CD14-positive monocyte (primary cell): Measurements from ENCODE around the gene LRRC61. TPM values are rescaled to one million over a fixed set of nuclear protein-coding genes. Genes with fewer than 3 reads are reported as not detected.

Experiments used
- DNase-seq, 3 donors: peaks; one replicate each; pipeline ENCODE4 v3.0.0-alpha.2; 2011 to 2022
- H2AFZ ChIP-seq: 2 replicates; pipeline ENCODE4 v1.6.0; 2012; ENCODE audit warnings: mild to moderate bottlenecking, low read depth, low read length, inconsistent platforms; ENCODE audit not compliant: insufficient read depth, poor library complexity, severe bottlenecking
- H3K27ac ChIP-seq, 2 donors: 1 replicate in 1 of 2; 2 replicates in 1 of 2; pipeline ENCODE4 v1.5.1; 2012 to 2013; ENCODE audit warnings: low read length in 2 of 2, control low read depth in 1 of 2, inconsistent platforms in 1 of 2, low read depth in 1 of 2, mild to moderate bottlenecking in 1 of 2
- H3K27me3 ChIP-seq, 2 donors: one replicate each; pipeline versions ENCODE4 v1.6.0 to v1.6.1; 2011 to 2013; ENCODE audit warnings: low read length in 2 of 2; ENCODE audit not compliant: control insufficient read depth in 2 of 2, insufficient read depth in 2 of 2
- H3K36me3 ChIP-seq, 2 donors: replicated peaks in 1 of 2; 1 replicate in 1 of 2; 2 replicates in 1 of 2; pipeline versions ENCODE4 v1.5.1 to v1.6.1; 2012 to 2013; ENCODE audit warnings: low read length in 2 of 2, control low read depth in 1 of 2, inconsistent platforms in 1 of 2, mild to moderate bottlenecking in 1 of 2; ENCODE audit not compliant: insufficient read depth in 2 of 2, control insufficient read depth in 1 of 2
- H3K4me1 ChIP-seq, 2 donors: 1 replicate in 1 of 2; 2 replicates in 1 of 2; pipeline versions ENCODE4 v1.5.1 to v1.6.1; 2012 to 2013; ENCODE audit warnings: low read length in 2 of 2, control low read depth in 1 of 2, inconsistent platforms in 1 of 2, mild to moderate bottlenecking in 1 of 2, moderate library complexity in 1 of 2; ENCODE audit not compliant: insufficient read depth in 2 of 2, control insufficient read depth in 1 of 2
- H3K4me2 ChIP-seq: replicated peaks from 2 replicates; pipeline ENCODE3; 2012; ENCODE audit warnings: low read length, moderate library complexity, mild to moderate bottlenecking; ENCODE audit not compliant: poor library complexity, severe bottlenecking; ENCODE audit errors: extremely low read depth
- H3K4me3 ChIP-seq, 3 experiments: fragments of 200-600 bp in 1 of 3; sonication (generic) in 1 of 3; replicated peaks in 1 of 3; 1 replicate in 2 of 3; 2 replicates in 1 of 3; pipeline ENCODE4 v1.5.1; 2011 to 2013; ENCODE audit warnings: low read length in 3 of 3, mild to moderate bottlenecking in 3 of 3, control low read depth in 2 of 3, low read depth in 2 of 3, inconsistent platforms in 1 of 3, moderate library complexity in 1 of 3
- H3K79me2 ChIP-seq: 2 replicates; pipeline ENCODE4 v1.6.0; 2012; ENCODE audit warnings: mild to moderate bottlenecking, control low read depth, inconsistent platforms, low read length, moderate library complexity; ENCODE audit not compliant: insufficient read depth
- H3K9ac ChIP-seq: 2 replicates; pipeline ENCODE4 v1.6.0; 2017; ENCODE audit warnings: low read length, mild to moderate bottlenecking; ENCODE audit not compliant: insufficient read depth, poor library complexity, severe bottlenecking
- H3K9me3 ChIP-seq, 2 donors: replicated peaks in 1 of 2; 1 replicate in 1 of 2; 2 replicates in 1 of 2; pipeline versions ENCODE4 v1.5.1 to v1.6.1; 2012 to 2013; ENCODE audit warnings: low read length in 2 of 2, control low read depth in 1 of 2; ENCODE audit not compliant: control insufficient read depth in 1 of 2, insufficient read depth in 1 of 2
- H4K20me1 ChIP-seq: 2 replicates; pipeline ENCODE4 v1.6.0; 2012; ENCODE audit warnings: mild to moderate bottlenecking, low read length, control low read depth, moderate library complexity; ENCODE audit not compliant: insufficient read depth
- H3K27ac Mint-ChIP-seq, 7 donors: one replicate each; pipeline ENCODE4 v1.8.0; 2020; ENCODE audit warnings: mild to moderate bottlenecking in 7 of 7, mixed read lengths in 7 of 7, moderate library complexity in 6 of 7, inconsistent platforms in 2 of 7
- H3K27me3 Mint-ChIP-seq, 3 donors: one replicate each; pipeline ENCODE4 v1.8.0; 2021 to 2022; ENCODE audit warnings: low read depth in 3 of 3, mild to moderate bottlenecking in 3 of 3, mixed read lengths in 3 of 3, moderate library complexity in 3 of 3, inconsistent platforms in 1 of 3
- H3K36me3 Mint-ChIP-seq, 2 donors: one replicate each; pipeline ENCODE4 v1.8.0; 2020; ENCODE audit warnings: mixed read lengths in 2 of 2, inconsistent platforms in 1 of 2, mild to moderate bottlenecking in 1 of 2
- H3K4me1 Mint-ChIP-seq: one replicate; pipeline ENCODE4 v1.8.0; 2020; ENCODE audit warnings: mild to moderate bottlenecking, mixed read lengths
- H3K4me3 Mint-ChIP-seq, 2 donors: one replicate each; pipeline ENCODE4 v1.8.0; 2020; ENCODE audit warnings: mild to moderate bottlenecking in 2 of 2, mixed read lengths in 2 of 2, moderate library complexity in 1 of 2
- H3K9me3 Mint-ChIP-seq, 7 donors: one replicate each; pipeline ENCODE4 v1.8.0; 2020 to 2022; ENCODE audit warnings: mixed read lengths in 7 of 7, mild to moderate bottlenecking in 6 of 7, moderate library complexity in 6 of 7, inconsistent platforms in 2 of 7
- WGBS: methylation state at CpG from one replicate; pipeline ENCODE4 v1.1.5; 2013; ENCODE audit warnings: missing lambda C conversion rate; ENCODE audit not compliant: insufficient coverage; 5-methylcytosine and 5-hydroxymethylcytosine counted together
- intact Hi-C, 2 donors: fragments of 100-400 bp; cut with micrococcal nuclease; formaldehyde crosslinking; loops; one replicate each; pipeline versions ENCODE4 v1.15.0 to v1.15.1; 2023
- polyA plus RNA-seq, 3 donors: library from polyadenylated mRNA; depleted of rRNA in 1 of 3; unstranded in 2 of 3; stranded (reverse) in 1 of 3; fragments of 300-500 nt in 2 of 3; fragments of >200 nt in 1 of 3; fragmentation: Illumina TruSeq in 2 of 3; gene quantifications; 1 replicate in 2 of 3; 2 replicates in 1 of 3; pipeline ENCODE4 v1.2.3, GENCODE V29; 2012 to 2021
- TF ChIP-seq, protein P1 (sequence below): fragments of 200-600 bp; IDR thresholded peaks from one replicate; pipeline ENCODE4 v1.8.0; 2022; ENCODE audit warnings: antibody characterized with exemption, mild to moderate bottlenecking

Gene LRRC61
- polyA plus RNA-seq, 3 donors, result 1.4 to 8.6 (median 5.7) TPM

DNA sequence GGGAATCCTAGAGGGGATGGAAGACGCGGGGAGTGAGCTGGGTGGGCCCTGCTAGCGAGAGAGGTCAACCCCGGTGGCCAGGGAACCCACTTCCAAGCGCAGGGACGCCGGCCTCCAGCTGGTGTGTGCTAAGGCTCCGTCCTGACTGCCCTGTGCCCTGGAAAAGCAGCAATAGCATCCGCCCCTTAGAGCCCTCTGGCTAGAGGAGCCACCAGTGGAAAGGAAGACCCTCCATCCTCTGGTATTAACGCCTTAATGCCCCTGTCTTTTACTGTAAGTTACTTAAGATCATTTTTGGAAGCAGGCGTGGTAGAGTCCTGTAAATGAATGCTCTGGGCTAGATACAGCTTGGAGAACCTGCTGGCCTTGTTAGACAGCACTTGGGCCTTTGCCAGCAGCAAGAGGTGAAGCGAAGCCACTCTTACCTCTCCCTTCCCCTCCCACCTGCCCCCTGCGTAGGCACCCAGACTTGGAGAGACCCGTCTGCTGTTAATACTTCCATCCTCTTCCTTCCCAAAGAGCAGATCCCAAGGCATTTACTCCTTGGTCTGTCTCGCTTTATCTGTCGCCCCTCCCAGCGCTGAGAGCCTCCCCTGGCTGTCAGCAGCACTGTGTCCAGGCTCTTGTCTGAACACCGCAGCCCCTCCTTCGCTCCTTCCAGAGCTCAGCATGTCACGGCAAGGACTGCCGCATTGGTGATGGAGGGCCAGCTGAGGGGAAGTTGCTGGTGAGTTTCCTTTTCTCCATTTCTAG is 50.1 kb downstream of the LRRC61 start:
- Histone ChIP-seq H3K4me1 (peaks cover 27 to 36% of the 10 kb centered on the region in 2 donors), H2AFZ (no peak overlapping the region), H3K9ac (no peak overlapping the region), H3K4me3 (no peak overlapping the region), H3K79me2 (peaks cover 57% of the 10 kb centered on the region), H3K9me3 (no peaks in the 10 kb centered on the region), H4K20me1 (peaks cover 57% of the 10 kb centered on the region), H3K4me2 (no peak overlapping the region), H3K36me3 (peaks cover 33 to 44% of the 10 kb centered on the region in 2 donors), H3K27me3 (no peaks in the 10 kb centered on the region), H3K27ac (no peak overlapping the region)
- peaks cover 0 to 2% (median 0%) of the 10 kb centered on the region in 7 donors for H3K9me3 Mint-ChIP-seq
- H3K27ac Mint-ChIP-seq, result peak overlapping the region in 3 of 7 donors; percentile 19 to 81 (median 67)
- intact Hi-C loops, result loop anchor here in 1 of 2 donors (10.0 kb wide), 1 partner anchor 712 kb away; the partner anchor contains the start of genes AGAP3, FASTK and TMUB1
- peak in 1 of 3 donors; percentile 3 for DNase-seq
- 95% methylated on average over 15 of the region's 21 CpGs for WGBS
- H3K4me1 Mint-ChIP-seq, result peaks cover 43% of the 10 kb centered on the region
- TF ChIP-seq, protein P1, sequence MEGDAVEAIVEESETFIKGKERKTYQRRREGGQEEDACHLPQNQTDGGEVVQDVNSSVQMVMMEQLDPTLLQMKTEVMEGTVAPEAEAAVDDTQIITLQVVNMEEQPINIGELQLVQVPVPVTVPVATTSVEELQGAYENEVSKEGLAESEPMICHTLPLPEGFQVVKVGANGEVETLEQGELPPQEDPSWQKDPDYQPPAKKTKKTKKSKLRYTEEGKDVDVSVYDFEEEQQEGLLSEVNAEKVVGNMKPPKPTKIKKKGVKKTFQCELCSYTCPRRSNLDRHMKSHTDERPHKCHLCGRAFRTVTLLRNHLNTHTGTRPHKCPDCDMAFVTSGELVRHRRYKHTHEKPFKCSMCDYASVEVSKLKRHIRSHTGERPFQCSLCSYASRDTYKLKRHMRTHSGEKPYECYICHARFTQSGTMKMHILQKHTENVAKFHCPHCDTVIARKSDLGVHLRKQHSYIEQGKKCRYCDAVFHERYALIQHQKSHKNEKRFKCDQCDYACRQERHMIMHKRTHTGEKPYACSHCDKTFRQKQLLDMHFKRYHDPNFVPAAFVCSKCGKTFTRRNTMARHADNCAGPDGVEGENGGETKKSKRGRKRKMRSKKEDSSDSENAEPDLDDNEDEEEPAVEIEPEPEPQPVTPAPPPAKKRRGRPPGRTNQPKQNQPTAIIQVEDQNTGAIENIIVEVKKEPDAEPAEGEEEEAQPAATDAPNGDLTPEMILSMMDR, result no peak
- H3K4me3 Mint-ChIP-seq, result no peak overlapping the region
- peaks cover 26 to 54% of the 10 kb centered on the region in 2 donors for H3K36me3 Mint-ChIP-seq
- H3K27me3 Mint-ChIP-seq, result no peaks in the 10 kb centered on the region

DNA sequence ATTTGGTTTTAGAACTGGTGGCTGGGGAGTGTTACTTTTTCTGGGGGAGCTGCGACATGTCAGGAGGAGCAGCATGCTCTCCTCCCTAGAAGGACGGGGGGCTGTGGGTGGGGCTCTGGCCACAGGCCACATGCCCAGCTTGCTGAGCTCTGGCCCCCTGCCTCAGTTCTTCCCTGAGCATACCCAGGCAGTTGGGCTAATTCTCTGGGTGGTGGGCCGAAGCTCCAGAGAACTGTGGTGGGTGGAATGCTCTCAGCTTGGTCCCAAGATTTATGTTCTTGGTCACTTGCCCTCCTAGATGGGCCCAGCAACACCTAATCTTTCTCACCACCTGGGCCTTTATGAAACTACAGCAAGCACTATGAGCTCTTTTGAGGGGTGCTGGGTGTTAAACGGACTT is 50.9 kb downstream of the LRRC61 start:
- no peak overlapping the region for H3K27ac ChIP-seq
- Mint-ChIP-seq H3K36me3 (peaks cover 26 to 54% of the 10 kb centered on the region in 2 donors), H3K9me3 (peaks cover 0 to 2% (median 0%) of the 10 kb centered on the region in 7 donors), H3K27ac (peak overlapping the region in 2 of 7 donors; percentile 3 to 70), H3K4me1 (peaks cover 45% of the 10 kb centered on the region), H3K4me3 (no peak overlapping the region), H3K27me3 (no peaks in the 10 kb centered on the region)
- peaks cover 57% of the 10 kb centered on the region for H4K20me1 ChIP-seq
- no peak for DNase-seq
- peaks cover 52% of the 10 kb centered on the region for H3K79me2 ChIP-seq
- peaks cover 32 to 36% of the 10 kb centered on the region in 2 donors for H3K4me1 ChIP-seq
- no peak overlapping the region for H3K4me2 ChIP-seq
- H3K9me3 ChIP-seq, result no peaks in the 10 kb centered on the region
- WGBS, result 100% methylated on average over 2 of the region's 4 CpGs
- H2AFZ ChIP-seq, result no peak overlapping the region
- no peaks in the 10 kb centered on the region for H3K27me3 ChIP-seq
- TF ChIP-seq, protein P1, result no peak
- no peak overlapping the region for H3K9ac ChIP-seq
- H3K36me3 ChIP-seq, result peaks cover 33 to 44% of the 10 kb centered on the region in 2 donors
- intact Hi-C loops, result loop anchor here in 1 of 2 donors (10.0 kb wide), 1 partner anchor 711 kb away; the partner anchor contains the start of genes AGAP3, FASTK and TMUB1
- H3K4me3 ChIP-seq, result no peak overlapping the region
